Left lung (tissue), 10 donors: ENCODE data around the gene MXD4. TPM values are rescaled to one million over a fixed set of nuclear protein-coding genes. Genes with fewer than 3 reads are reported as not detected.

Source experiments
- ATAC-seq: fragments of 200-7000 bp; cut with Tn5 transposase; one replicate; pipeline ENCODE4 v1.9.1; 2020; ENCODE audit warnings: moderate library complexity
- DNase-seq, 4 donors: peaks; one replicate each; pipeline ENCODE4 v3.0.0-alpha.2; 2013 to 2020
- H3K27ac ChIP-seq, 2 donors: fragments of 200-600 bp; sonication (generic) in 1 of 2; one replicate each; pipeline versions ENCODE4 v1.5.0 to v1.8.0; 2020 to 2021
- H3K27me3 ChIP-seq, 2 donors: fragments of 200-600 bp; sonication (generic) in 1 of 2; one replicate each; pipeline versions ENCODE4 v1.5.0 to v1.8.0; 2020 to 2021
- H3K36me3 ChIP-seq, 2 donors: fragments of 200-600 bp; sonication (generic) in 1 of 2; one replicate each; pipeline versions ENCODE4 v1.5.0 to v1.8.0; 2020 to 2021
- H3K4me1 ChIP-seq, 2 donors: fragments of 200-600 bp; one replicate each; pipeline ENCODE4 v1.8.0; 2021
- H3K4me3 ChIP-seq, 2 donors: fragments of 200-600 bp; sonication (generic) in 1 of 2; one replicate each; pipeline versions ENCODE4 v1.5.0 to v1.8.0; 2020 to 2021; ENCODE audit warnings: mild to moderate bottlenecking in 1 of 2
- H3K9me3 ChIP-seq, 2 donors: fragments of 200-600 bp; sonication (generic) in 1 of 2; one replicate each; pipeline versions ENCODE4 v1.5.0 to v1.8.0; 2020 to 2021
- intact Hi-C, 2 donors: fragments of 100-400 bp; cut with DNase I; formaldehyde crosslinking; loops; one replicate each; pipeline versions ENCODE4 v1.11.2 to v1.14.2; 2022
- polyA plus RNA-seq, 6 donors: library from polyadenylated mRNA; unstranded; fragments of 120-200 nt; gene quantifications; one replicate each; pipeline ENCODE4 v1.2.1, GENCODE V29; 2013; ENCODE audit not compliant: insufficient read length in 6 of 6
- total RNA-seq, 2 donors: library from RNA; stranded (reverse); fragmentation: NEBNext Ultra II Directional; extraction: Animal tissue kit (Norgen Biotek cat#: 25700); gene quantifications; one replicate each; pipeline ENCODE4 v1.2.1, GENCODE V29; 2021
- TF ChIP-seq, protein P1 (sequence below), 2 donors: fragments of 200-600 bp; sonication (generic) in 1 of 2; IDR thresholded peaks; one replicate each; pipeline versions ENCODE4 v1.5.0 to v1.8.0; 2021; ENCODE audit warnings: antibody characterized with exemption in 2 of 2
- donor health status: DM: no; HTN: yes; CAD: no.
- donor health status: DM: no; HTN: no; CAD: no.

The MXD4 gene
- total and polyA plus RNA-seq, 8 donors, result 52.4 to 113 (median 81.9) TPM

GRCh38 chr4:2266821-2267220 lies 4.9 kb upstream of the MXD4 start:
- no peak overlapping the region for H3K27ac ChIP-seq
- no peak for ATAC-seq

DNA sequence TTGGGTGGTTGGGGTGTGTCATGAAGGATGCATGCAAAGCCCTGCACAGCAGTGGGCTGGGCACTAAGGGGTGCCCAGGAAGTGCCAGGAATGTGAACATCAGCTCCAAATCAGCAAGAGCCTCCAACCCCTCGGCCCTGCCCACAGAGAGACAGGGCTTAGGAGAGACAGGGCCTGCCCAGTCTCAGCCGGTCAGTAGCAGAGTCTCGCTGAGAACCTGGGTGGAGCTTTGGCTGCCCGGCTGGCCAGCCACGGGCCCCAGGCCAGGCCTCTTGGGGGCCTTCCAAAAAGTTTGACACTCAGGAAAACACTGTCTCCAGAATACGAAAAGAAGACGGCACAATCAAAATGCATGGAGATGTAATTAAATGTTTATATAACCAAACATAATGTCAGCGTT lies 4.3 kb upstream of the MXD4 start:
- Histone ChIP-seq H3K4me3 (no peak overlapping the region), H3K4me1 (peaks cover 12% of the 10 kb centered on the region in 2 donors), H3K36me3 (no peaks in the 10 kb centered on the region), H3K27ac (peak overlapping the region in 1 of 2 donors; percentile 33), H3K27me3 (no peaks in the 10 kb centered on the region), H3K9me3 (no peaks in the 10 kb centered on the region)
- intact Hi-C loops, result no loop called here
- peak; percentile 45 to 66 (median 63) for DNase-seq
- ATAC-seq, result no peak
- TF ChIP-seq, protein P1, sequence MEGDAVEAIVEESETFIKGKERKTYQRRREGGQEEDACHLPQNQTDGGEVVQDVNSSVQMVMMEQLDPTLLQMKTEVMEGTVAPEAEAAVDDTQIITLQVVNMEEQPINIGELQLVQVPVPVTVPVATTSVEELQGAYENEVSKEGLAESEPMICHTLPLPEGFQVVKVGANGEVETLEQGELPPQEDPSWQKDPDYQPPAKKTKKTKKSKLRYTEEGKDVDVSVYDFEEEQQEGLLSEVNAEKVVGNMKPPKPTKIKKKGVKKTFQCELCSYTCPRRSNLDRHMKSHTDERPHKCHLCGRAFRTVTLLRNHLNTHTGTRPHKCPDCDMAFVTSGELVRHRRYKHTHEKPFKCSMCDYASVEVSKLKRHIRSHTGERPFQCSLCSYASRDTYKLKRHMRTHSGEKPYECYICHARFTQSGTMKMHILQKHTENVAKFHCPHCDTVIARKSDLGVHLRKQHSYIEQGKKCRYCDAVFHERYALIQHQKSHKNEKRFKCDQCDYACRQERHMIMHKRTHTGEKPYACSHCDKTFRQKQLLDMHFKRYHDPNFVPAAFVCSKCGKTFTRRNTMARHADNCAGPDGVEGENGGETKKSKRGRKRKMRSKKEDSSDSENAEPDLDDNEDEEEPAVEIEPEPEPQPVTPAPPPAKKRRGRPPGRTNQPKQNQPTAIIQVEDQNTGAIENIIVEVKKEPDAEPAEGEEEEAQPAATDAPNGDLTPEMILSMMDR (IDR thresholded peaks at IDR 0.05), result no peak

More at GRCh38 chr4:2266821-2267220, 4.9 kb upstream of the MXD4 start:
- Histone ChIP-seq H3K9me3 (no peaks in the 10 kb centered on the region), H3K36me3 (no peaks in the 10 kb centered on the region), H3K27me3 (no peaks in the 10 kb centered on the region), H3K4me3 (no peak overlapping the region), H3K4me1 (peaks cover 12% of the 10 kb centered on the region in 2 donors)
- peak in 1 of 4 donors; percentile 37 for DNase-seq
- TF ChIP-seq, protein P1 (IDR thresholded peaks at IDR 0.05), result no peak
- intact Hi-C loops, result no loop called here

GRCh38 chr4:2265113-2266110 lies 3.5 kb upstream of the MXD4 start:
- intact Hi-C loops, result no loop called here
- peaks cover 14 to 20% of the 10 kb centered on the region in 2 donors for H3K4me1 ChIP-seq
- DNase-seq, result peak in 1 of 4 donors; percentile 55
- TF ChIP-seq, protein P1 (IDR thresholded peaks at IDR 0.05), result no peak
- peak overlapping the region in 1 of 2 donors; percentile 33 for H3K27ac ChIP-seq
- H3K4me3 ChIP-seq, result no peak overlapping the region
- no peak for ATAC-seq
- H3K36me3 ChIP-seq, result no peaks in the 10 kb centered on the region
- H3K27me3 ChIP-seq, result no peaks in the 10 kb centered on the region
- no peaks in the 10 kb centered on the region for H3K9me3 ChIP-seq

DNA sequence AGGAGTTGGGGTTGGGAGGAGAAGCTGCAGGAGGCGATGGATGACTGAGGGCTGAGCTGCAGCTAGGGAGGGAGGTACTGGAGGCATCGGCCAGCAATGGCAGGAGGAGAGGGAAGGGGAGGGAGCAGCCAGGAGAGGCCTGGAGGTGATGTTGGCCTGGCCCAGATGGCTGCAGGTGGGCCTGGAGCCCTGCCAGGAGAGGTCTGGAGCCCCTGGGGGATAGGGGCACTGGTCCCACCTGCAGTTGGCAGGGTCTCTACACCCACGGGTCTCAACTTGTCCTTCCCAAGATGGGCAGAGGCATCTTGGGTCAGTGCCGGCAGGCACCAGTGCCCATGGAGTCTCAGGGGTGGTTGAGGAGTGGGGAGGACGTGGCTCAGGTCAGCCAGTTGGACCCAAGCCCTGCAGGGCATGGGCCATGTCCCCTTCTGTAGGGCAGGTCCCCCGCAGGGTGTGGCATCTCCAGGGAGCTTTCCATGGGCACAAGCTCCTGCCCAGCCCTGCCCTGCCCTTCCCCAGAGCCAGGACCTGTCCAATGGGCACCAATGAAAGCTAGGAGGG lies 2.7 kb upstream of the MXD4 start:
- no peaks in the 10 kb centered on the region for H3K36me3 ChIP-seq
- no peak overlapping the region for H3K27ac ChIP-seq
- no peak for ATAC-seq
- DNase-seq, result peak in 1 of 4 donors; percentile 53
- H3K4me3 ChIP-seq, result no peak overlapping the region
- TF ChIP-seq, protein P1 (IDR thresholded peaks at IDR 0.05), result no peak
- H3K9me3 ChIP-seq, result no peaks in the 10 kb centered on the region
- H3K4me1 ChIP-seq, result peaks cover 22 to 28% of the 10 kb centered on the region in 2 donors
- no peaks in the 10 kb centered on the region for H3K27me3 ChIP-seq
- intact Hi-C loops, result no loop called here

GRCh38 chr4:2263926-2264321 lies 2.0 kb upstream of the MXD4 start:
- Histone ChIP-seq H3K4me3 (no peak overlapping the region), H3K27ac (no peak overlapping the region), H3K4me1 (peaks cover 28 to 34% of the 10 kb centered on the region in 2 donors), H3K27me3 (no peaks in the 10 kb centered on the region), H3K36me3 (no peaks in the 10 kb centered on the region), H3K9me3 (no peaks in the 10 kb centered on the region)
- peak in 1 of 4 donors; percentile 53 for DNase-seq
- ATAC-seq, result no peak
- TF ChIP-seq, protein P1 (IDR thresholded peaks at IDR 0.05), result no peak
- intact Hi-C loops, result no loop called here
